A549 (cell line): ENCODE results near the gene UBR2. TPM values are rescaled to one million over a fixed set of nuclear protein-coding genes. Genes with fewer than 3 reads are reported as not detected.

ENCODE experiments used
- ATAC-seq, 2 experiments: fragments of 200-7000 bp in 1 of 2; fragments of >200 bp in 1 of 2; cut with Nextera tagmentation in 1 of 2; cut with Tn5 transposase in 1 of 2; 3 replicates each; pipeline versions ENCODE4 v1.8.0 to v1.9.1; 2018 to 2020; ENCODE audit warnings: mild to moderate bottlenecking in 1 of 2, moderate library complexity in 1 of 2
- CTCF ChIA-PET: fragments of 300-600 bp; sonication (Branson Sonifier 250); formaldehyde crosslinking; extraction: SDS; loops from one replicate; lab custom pipeline; 2021; ENCODE audit warnings: antibody characterized with exemption, inconsistent platforms; lab: Yijun Ruan, JAX
- POLR2A ChIA-PET: fragments of 350-600 bp; formaldehyde crosslinking; extraction: SDS; loops from one replicate; lab custom pipeline; 2021; ENCODE audit warnings: antibody characterized with exemption, inconsistent platforms; lab: Yijun Ruan, JAX
- DNase-seq, 2 experiments: peaks; one replicate each; pipeline versions ENCODE4 v3.0.0 to v3.0.0-alpha.2; 2011 to 2016; ENCODE audit warnings: low read depth in 1 of 2, low spot score in 1 of 2
- FAIRE-seq: peaks from 2 replicates; lab custom pipeline; 2011; peaks lifted over from hg19 to GRCh38; lab: Jason Lieb, UNC
- H3K27ac ChIP-seq, 2 experiments: fragments of >200 bp; sonication (Bioruptor Twin); formaldehyde crosslinking; 3 replicates each; pipeline ENCODE4 v1.5.1; 2016 to 2017
- H3K4me1 ChIP-seq: fragments of >200 bp; sonication (Bioruptor Twin); formaldehyde crosslinking; 3 replicates; pipeline ENCODE4 v1.6.1; 2016
- H3K4me2 ChIP-seq: fragments of >200 bp; sonication (Bioruptor Twin); formaldehyde crosslinking; 3 replicates; pipeline ENCODE4 v1.6.1; 2016
- H3K4me3 ChIP-seq: fragments of >200 bp; sonication (Bioruptor Twin); formaldehyde crosslinking; 3 replicates; pipeline ENCODE4 v1.5.1; 2016
- H3K9me3 ChIP-seq: fragments of >200 bp; sonication (Bioruptor Twin); formaldehyde crosslinking; 3 replicates; pipeline ENCODE4 v1.6.1; 2016
- BHLHE40 ChIP-seq: IDR thresholded peaks from 2 replicates; pipeline ENCODE4 v1.6.1; 2012; ENCODE audit warnings: low read depth, low read length, inconsistent platforms
- CBX8 ChIP-seq: fragments of 200-600 bp; sonication (generic); IDR thresholded peaks from 2 replicates; pipeline ENCODE4 v1.6.1; 2016
- CHD2 ChIP-seq: fragments of 150-350 bp; IDR thresholded peaks from 2 replicates; pipeline ENCODE4 v1.6.1; 2014; ENCODE audit warnings: low read length; ENCODE audit not compliant: partially characterized antibody
- CTCF ChIP-seq: fragments of >200 bp; sonication (Bioruptor Twin); formaldehyde crosslinking; IDR thresholded peaks from 3 replicates; pipeline ENCODE4 v1.5.1; 2016
- EHF ChIP-seq: fragments of 250-450 bp; sonication (Bioruptor Pico); IDR thresholded peaks from 2 replicates; pipeline ENCODE4 v1.5.0; 2020; ENCODE audit warnings: mild to moderate bottlenecking
- ESRRA ChIP-seq: fragments of 150-350 bp; IDR thresholded peaks from 2 replicates; pipeline ENCODE4 v1.6.1; 2014; ENCODE audit warnings: mild to moderate bottlenecking, low read length, borderline replicate concordance
- FOSB ChIP-seq: fragments of 250-450 bp; sonication (Bioruptor Pico); IDR thresholded peaks from 2 replicates; pipeline ENCODE4 v1.5.0; 2020; ENCODE audit warnings: mild to moderate bottlenecking, moderate library complexity
- HMGXB4 ChIP-seq: fragments of 250-450 bp; sonication (Bioruptor Pico); IDR thresholded peaks from 2 replicates; pipeline ENCODE4 v1.5.0; 2021; ENCODE audit warnings: mild to moderate bottlenecking, moderate library complexity, borderline replicate concordance
- HOXB13 ChIP-seq: fragments of 250-450 bp; sonication (Bioruptor Pico); IDR thresholded peaks from 2 replicates; pipeline ENCODE4 v1.5.0; 2020; ENCODE audit warnings: low read depth, mild to moderate bottlenecking, moderate library complexity
- JUNB ChIP-seq: fragments of >200 bp; sonication (Bioruptor Twin); formaldehyde crosslinking; IDR thresholded peaks from 2 replicates; pipeline ENCODE4 v1.6.1; 2016
- KDM5A ChIP-seq: fragments of 200-600 bp; sonication (generic); IDR thresholded peaks from 2 replicates; pipeline ENCODE4 v1.6.1; 2016; ENCODE audit warnings: antibody characterized with exemption, mild to moderate bottlenecking
- MAZ ChIP-seq: fragments of 150-350 bp; IDR thresholded peaks from 2 replicates; pipeline ENCODE4 v1.6.1; 2014; ENCODE audit warnings: antibody characterized with exemption, low read depth, low read length, borderline replicate concordance
- MYC ChIP-seq: IDR thresholded peaks from 2 replicates; pipeline ENCODE4 v1.6.1; 2012; ENCODE audit warnings: mild to moderate bottlenecking, inconsistent platforms, low read length, improper control_type of control experiment, borderline replicate concordance
- NFE2L2 ChIP-seq: fragments of 150-350 bp; conservative IDR thresholded peaks from 2 replicates; pipeline ENCODE4 v1.6.1; 2014; ENCODE audit warnings: low read length
- NPAS2 ChIP-seq: fragments of 250-450 bp; sonication (Bioruptor Pico); IDR thresholded peaks from 2 replicates; pipeline ENCODE4 v1.8.0; 2022; ENCODE audit warnings: mild to moderate bottlenecking, moderate library complexity, borderline replicate concordance
- NR3C1 ChIP-seq: fragments of >200 bp; sonication (Bioruptor Twin); formaldehyde crosslinking; IDR thresholded peaks from 3 replicates; pipeline ENCODE4 v1.6.1; 2017
- PBX3 ChIP-seq: IDR thresholded peaks from 2 replicates; pipeline ENCODE4 v1.6.1; 2012
- POLR2A ChIP-seq: IDR thresholded peaks from 2 replicates; pipeline ENCODE4 v1.6.1; 2012; ENCODE audit warnings: mild to moderate bottlenecking, low read length
- POLR2AphosphoS2 ChIP-seq: conservative IDR thresholded peaks from 2 replicates; pipeline ENCODE4 v1.6.1; 2012; ENCODE audit warnings: low read length, improper control_type of control experiment, inconsistent platforms
- RCOR1 ChIP-seq: fragments of 150-350 bp; IDR thresholded peaks from 2 replicates; pipeline ENCODE4 v1.6.1; 2014; ENCODE audit warnings: antibody characterized with exemption, low read length, low read depth
- REST ChIP-seq: fragments of 200-600 bp; sonication (generic); IDR thresholded peaks from 2 replicates; pipeline ENCODE4 v1.6.1; 2016; ENCODE audit warnings: antibody characterized with exemption, mild to moderate bottlenecking, moderate library complexity
- RFX5 ChIP-seq: fragments of 450-650 bp; IDR thresholded peaks from 2 replicates; pipeline ENCODE4 v1.7.1; 2014; ENCODE audit warnings: antibody characterized with exemption, mild to moderate bottlenecking, moderate library complexity
- RNF2 ChIP-seq: fragments of 200-600 bp; sonication (generic); IDR thresholded peaks from 2 replicates; pipeline ENCODE4 v1.6.1; 2016; ENCODE audit warnings: low read depth, mild to moderate bottlenecking, antibody characterized with exemption, moderate library complexity, borderline replicate concordance
- SMC3 ChIP-seq: fragments of >200 bp; sonication (Bioruptor Twin); formaldehyde crosslinking; IDR thresholded peaks from 3 replicates; pipeline ENCODE4 v1.6.1; 2018; ENCODE audit warnings: inconsistent platforms
- TFCP2L1 ChIP-seq: fragments of 250-450 bp; sonication (Bioruptor Pico); IDR thresholded peaks from 2 replicates; pipeline ENCODE4 v1.5.0; 2021; ENCODE audit warnings: mild to moderate bottlenecking
- TP53 ChIP-seq: fragments of 250-450 bp; sonication (Bioruptor Pico); IDR thresholded peaks from 2 replicates; pipeline ENCODE4 v1.5.0; 2021; ENCODE audit warnings: mild to moderate bottlenecking, moderate library complexity
- ZFP36 ChIP-seq: fragments of 450-650 bp; IDR thresholded peaks from 2 replicates; pipeline ENCODE4 v1.6.1; 2014; ENCODE audit warnings: borderline replicate concordance; ENCODE audit not compliant: partially characterized antibody
- ZNF302 ChIP-seq: fragments of 250-450 bp; sonication (Bioruptor Pico); IDR thresholded peaks from 2 replicates; pipeline ENCODE4 v1.9.0; 2021; ENCODE audit warnings: inconsistent platforms, mild to moderate bottlenecking, moderate library complexity
- ZSCAN20 ChIP-seq: fragments of 250-450 bp; sonication (Bioruptor Pico); IDR thresholded peaks from 2 replicates; pipeline ENCODE4 v1.8.0; 2022; ENCODE audit warnings: mild to moderate bottlenecking, moderate library complexity
- WGBS: methylation state at CpG from one replicate; pipeline ENCODE4 v1.1.6; 2017; ENCODE audit errors: missing lambda C conversion rate; 5-methylcytosine and 5-hydroxymethylcytosine counted together
- polyA plus RNA-seq, 4 experiments: library from polyadenylated mRNA; depleted of rRNA in 3 of 4; stranded (reverse); fragments of >200 nt; fragmentation: RNase III in 1 of 4; extraction: RNeasy Plus Mini Kit Qiagen cat#74134 plus additional on column Dnase treatment in 1 of 4; gene quantifications; 2 replicates in 3 of 4; 3 replicates in 1 of 4; pipeline ENCODE4 v1.2.3, GENCODE V29; 2011 to 2017

UBR2 gene
- polyA plus RNA-seq, 2 of the 4 experiments (the other 2 are of a cell fraction), result 5.5 to 15.2 TPM

GRCh38 chr6:42637681-42638080, 73.9 kb downstream of the UBR2 start:
- POLR2A ChIA-PET, result no interaction called here
- Histone ChIP-seq H3K27ac (no peak overlapping the region), H3K9me3 (no peaks in the 10 kb centered on the region), H3K4me3 (no peak overlapping the region), H3K4me1 (no peaks in the 10 kb centered on the region), H3K4me2 (no peak overlapping the region)
- ATAC-seq (no peak), DNase-seq (no peak), FAIRE-seq (no peak)
- 93% methylated on average over 3 of the region's 3 CpGs for WGBS
- TF ChIP-seq ZSCAN20 (CRISPR knock-in tag) (no peak), PBX3 (no peak), HOXB13 (CRISPR knock-in tag) (no peak), HMGXB4 (CRISPR knock-in tag) (no peak), RNF2 (no peak), POLR2AphosphoS2 (no peak), MAZ (no peak), RCOR1 (no peak), POLR2A (no peak), MYC (no peak), KDM5A (no peak), CBX8 (no peak), EHF (CRISPR knock-in tag) (no peak), TP53 (CRISPR knock-in tag) (no peak), ESRRA (no peak), TFCP2L1 (CRISPR knock-in tag) (no peak), NFE2L2 (no peak), ZNF302 (CRISPR knock-in tag) (no peak), CTCF (no peak)
- CTCF ChIA-PET, result interaction anchor here (1.2 kb wide), 1 partner anchor 90 kb away, joined by 3 read pairs; no protein-coding TSS in a partner anchor

- 93% methylated on average over 5 of the region's 5 CpGs for WGBS
- H3K4me3 ChIP-seq, result no peak overlapping the region
- no peak for FAIRE-seq
- POLR2A ChIA-PET, result no interaction called here
- no peak for ATAC-seq
- no peak for DNase-seq
- H3K4me2 ChIP-seq, result no peak overlapping the region
- no peak overlapping the region for H3K27ac ChIP-seq
- CTCF ChIA-PET, result no interaction called here
- no peaks in the 10 kb centered on the region for H3K4me1 ChIP-seq
- H3K9me3 ChIP-seq, result no peaks in the 10 kb centered on the region
- no peak for TF ChIP-seq ZFP36
- TF ChIP-seq CHD2, result no peak
- no peak for TF ChIP-seq RFX5
- no peak for TF ChIP-seq SMC3
- no peak for TF ChIP-seq TFCP2L1 (CRISPR knock-in tag)
- no peak for TF ChIP-seq JUNB
- no peak for TF ChIP-seq REST
- TF ChIP-seq NR3C1, result no peak
- no peak for TF ChIP-seq ESRRA
- no peak for TF ChIP-seq HMGXB4 (CRISPR knock-in tag)
- no peak for TF ChIP-seq BHLHE40
- no peak for TF ChIP-seq FOSB
- no peak for TF ChIP-seq NPAS2 (CRISPR knock-in tag)
These were observed 79.0 kb downstream of the UBR2 start for GRCh38 chr6:42642794-42643193.
